WTC11 (cell line): Measurements from ENCODE around the gene AKAP13. TPM values are rescaled to one million over a fixed set of nuclear protein-coding genes. Genes with fewer than 3 reads are reported as not detected.

ENCODE experiments used
- ATAC-seq: fragments of 200-7000 bp; cut with Tn5 transposase; 2 replicates; pipeline ENCODE4 v1.10.0; 2021; ENCODE audit warnings: mild to moderate bottlenecking, moderate library complexity
- CTCF ChIA-PET: fragments of 300-600 bp; sonication (Branson Sonifier 250); formaldehyde crosslinking; loops from one replicate; lab custom pipeline; 2021; ENCODE audit warnings: antibody characterized with exemption; lab: Charles Lee
- POLR2A ChIA-PET: fragments of 350-600 bp; sonication (Branson Sonifier 250); formaldehyde crosslinking; loops from one replicate; lab custom pipeline; 2021; ENCODE audit warnings: antibody characterized with exemption; lab: Charles Lee
- DNase-seq: peaks from one replicate; pipeline ENCODE4 v3.0.0; 2021; ENCODE audit warnings: low spot score
- H3K27ac Mint-ChIP-seq: 2 replicates; pipeline ENCODE4 v1.8.0; 2021; ENCODE audit warnings: mixed read lengths
- H3K27me3 Mint-ChIP-seq: 2 replicates; pipeline ENCODE4 v1.8.0; 2021; ENCODE audit warnings: low read depth, mild to moderate bottlenecking, moderate library complexity, mixed read lengths
- H3K36me3 Mint-ChIP-seq: 2 replicates; pipeline ENCODE4 v1.8.0; 2021; ENCODE audit warnings: mixed read lengths
- H3K4me1 Mint-ChIP-seq: 2 replicates; pipeline ENCODE4 v1.8.0; 2022; ENCODE audit warnings: mixed read lengths
- H3K4me3 Mint-ChIP-seq: 2 replicates; pipeline ENCODE4 v1.8.0; 2021; ENCODE audit warnings: mild to moderate bottlenecking, moderate library complexity, mixed read lengths
- H3K9me3 Mint-ChIP-seq: 2 replicates; pipeline ENCODE4 v1.8.0; 2021; ENCODE audit warnings: mixed read lengths
- AR ChIP-seq: fragments of 250-450 bp; sonication (Bioruptor Pico); IDR thresholded peaks from 2 replicates; pipeline ENCODE4 v1.9.0; 2021; ENCODE audit warnings: mild to moderate bottlenecking
- ATF2 ChIP-seq: sonication (generic); formaldehyde crosslinking; IDR thresholded peaks from 2 replicates; pipeline ENCODE4 v1.8.1; 2022; ENCODE audit warnings: low read depth, missing genetic modification reagents, borderline replicate concordance
- CDX4 ChIP-seq: fragments of 250-450 bp; sonication (Bioruptor Pico); IDR thresholded peaks from 2 replicates; pipeline ENCODE4 v1.9.0; 2021; ENCODE audit warnings: moderate library complexity, mild to moderate bottlenecking, inconsistent platforms, borderline replicate concordance
- CTCF ChIP-seq: fragments of 200-600 bp; IDR thresholded peaks from 2 replicates; pipeline ENCODE4 v1.8.0; 2022; ENCODE audit warnings: antibody characterized with exemption
- E2F4 ChIP-seq: sonication (generic); formaldehyde crosslinking; IDR thresholded peaks from 2 replicates; pipeline ENCODE4 v1.8.1; 2022; ENCODE audit warnings: low read depth, mild to moderate bottlenecking, moderate library complexity, missing genetic modification reagents, borderline replicate concordance
- FOXJ3 ChIP-seq: sonication (generic); formaldehyde crosslinking; IDR thresholded peaks from 2 replicates; pipeline ENCODE4 v1.9.0; 2021; ENCODE audit warnings: missing genetic modification reagents, mild to moderate bottlenecking, borderline replicate concordance
- FOXP4 ChIP-seq: sonication (generic); formaldehyde crosslinking; IDR thresholded peaks from 2 replicates; pipeline ENCODE4 v1.8.0; 2022; ENCODE audit warnings: mild to moderate bottlenecking, missing genetic modification reagents
- MLX ChIP-seq: sonication (generic); formaldehyde crosslinking; IDR thresholded peaks from 2 replicates; pipeline ENCODE4 v1.8.1; 2023; ENCODE audit warnings: mild to moderate bottlenecking, missing genetic modification reagents, moderate library complexity
- MXD4 ChIP-seq: fragments of 250-450 bp; sonication (Bioruptor Pico); IDR thresholded peaks from 2 replicates; pipeline ENCODE4 v1.8.0; 2021; ENCODE audit warnings: mild to moderate bottlenecking, moderate library complexity, borderline replicate concordance
- ZNF121 ChIP-seq: sonication (generic); formaldehyde crosslinking; IDR thresholded peaks from 2 replicates; pipeline ENCODE4 v1.8.0; 2023; ENCODE audit warnings: missing genetic modification reagents
- ZNF281 ChIP-seq: sonication (generic); formaldehyde crosslinking; IDR thresholded peaks from 2 replicates; pipeline ENCODE4 v1.8.0; 2023; ENCODE audit warnings: mild to moderate bottlenecking, missing genetic modification reagents
- ZNF416 ChIP-seq: fragments of 250-450 bp; sonication (Bioruptor Pico); IDR thresholded peaks from 2 replicates; pipeline ENCODE4 v1.9.0; 2021; ENCODE audit warnings: mild to moderate bottlenecking, inconsistent platforms
- ZNF512 ChIP-seq: sonication (generic); formaldehyde crosslinking; IDR thresholded peaks from 2 replicates; pipeline ENCODE4 v1.8.1; 2022; ENCODE audit warnings: missing genetic modification reagents, borderline replicate concordance
- total RNA-seq: library from RNA; stranded (reverse); gene quantifications from 3 replicates; pipeline ENCODE4 v1.2.3, GENCODE V29; 2021

AKAP13 gene
- total RNA-seq, 1 experiment from 2014 or later, result 50.3 TPM

- TF ChIP-seq ZNF281 (CRISPR knock-in tag), result no peak
- no peak for TF ChIP-seq FOXP4 (CRISPR knock-in tag)
- no peak for TF ChIP-seq ZNF416 (CRISPR knock-in tag)
- no peak for TF ChIP-seq CDX4
- no peak for TF ChIP-seq AR (CRISPR knock-in tag)
These were observed 392.3 kb downstream of the AKAP13 start (continued) for GRCh38 chr15:85772668-85773067.

- Mint-ChIP-seq H3K4me1 (peaks cover 30% of the 10 kb centered on the region), H3K9me3 (no peaks in the 10 kb centered on the region), H3K36me3 (peaks cover 12% of the 10 kb centered on the region; the same call in 1 of the 2 replicates), H3K27me3 (no peaks in the 10 kb centered on the region), H3K4me3 (no peak overlapping the region), H3K27ac (peak overlapping the region; percentile 86)
- ATAC-seq (no peak), DNase-seq (no peak)
- ChIA-PET CTCF (no interaction called here), POLR2A (no interaction called here)
- 0 out of 2 replicates have a peak, but pooled peaks have one; percentile 6 for TF ChIP-seq ZNF121 (CRISPR knock-in tag)
- TF ChIP-seq CTCF, result no peak
- TF ChIP-seq ZNF512 (CRISPR knock-in tag), result no peak
These were observed 392.8 kb downstream of the AKAP13 start for GRCh38 chr15:85773249-85773648.

GRCh38 chr15:85773970-85774369 is 393.6 kb downstream of the AKAP13 start:
- H3K36me3 Mint-ChIP-seq, result peaks cover 5% of the 10 kb centered on the region; the same call in 1 of the 2 replicates
- ChIA-PET POLR2A (no interaction called here), CTCF (interaction anchor here (0.8 to 1.1 kb wide), 2 partner anchors 11 to 22 kb away, joined by 5 to 6 read pairs; no protein-coding TSS in a partner anchor)
- H3K27me3 Mint-ChIP-seq, result no peaks in the 10 kb centered on the region
- H3K4me3 Mint-ChIP-seq, result no peak overlapping the region
- H3K4me1 Mint-ChIP-seq, result peaks cover 31% of the 10 kb centered on the region
- no peak for DNase-seq
- no peaks in the 10 kb centered on the region for H3K9me3 Mint-ChIP-seq
- H3K27ac Mint-ChIP-seq, result peak overlapping the region; percentile 54; the same call in 1 of the 2 replicates
- TF ChIP-seq MXD4 (CRISPR knock-in tag) (no peak), E2F4 (CRISPR knock-in tag) (no peak), FOXJ3 (no peak), ATF2 (CRISPR knock-in tag) (no peak), ZNF416 (CRISPR knock-in tag) (no peak), MLX (CRISPR knock-in tag) (no peak)
- TF ChIP-seq, all 79 proteins: peak for 0
- ATAC-seq, result no peak
